ENCODE data around the gene MAST4.

Gene MAST4

GRCh38 chr5:66808663-66809062, 212.5 kb downstream of the MAST4 start:
- POLR2A ChIA-PET (ENCODE audit: low non-redundant PET): no interaction called here
- CTCF ChIA-PET: interaction anchor here (0.5 to 1.2 kb wide), 5 partner anchors 9 to 1478 kb away, joined by 3 to 5 read pairs (median 3); no protein-coding TSS in a partner anchor
- no peak overlapping the region for H3K27ac ChIP-seq
- TF ChIP-seq, protein P1, sequence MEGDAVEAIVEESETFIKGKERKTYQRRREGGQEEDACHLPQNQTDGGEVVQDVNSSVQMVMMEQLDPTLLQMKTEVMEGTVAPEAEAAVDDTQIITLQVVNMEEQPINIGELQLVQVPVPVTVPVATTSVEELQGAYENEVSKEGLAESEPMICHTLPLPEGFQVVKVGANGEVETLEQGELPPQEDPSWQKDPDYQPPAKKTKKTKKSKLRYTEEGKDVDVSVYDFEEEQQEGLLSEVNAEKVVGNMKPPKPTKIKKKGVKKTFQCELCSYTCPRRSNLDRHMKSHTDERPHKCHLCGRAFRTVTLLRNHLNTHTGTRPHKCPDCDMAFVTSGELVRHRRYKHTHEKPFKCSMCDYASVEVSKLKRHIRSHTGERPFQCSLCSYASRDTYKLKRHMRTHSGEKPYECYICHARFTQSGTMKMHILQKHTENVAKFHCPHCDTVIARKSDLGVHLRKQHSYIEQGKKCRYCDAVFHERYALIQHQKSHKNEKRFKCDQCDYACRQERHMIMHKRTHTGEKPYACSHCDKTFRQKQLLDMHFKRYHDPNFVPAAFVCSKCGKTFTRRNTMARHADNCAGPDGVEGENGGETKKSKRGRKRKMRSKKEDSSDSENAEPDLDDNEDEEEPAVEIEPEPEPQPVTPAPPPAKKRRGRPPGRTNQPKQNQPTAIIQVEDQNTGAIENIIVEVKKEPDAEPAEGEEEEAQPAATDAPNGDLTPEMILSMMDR (conservative IDR thresholded peaks at IDR 0.05; ENCODE audit: low read depth): no peak
- DNase-seq (ENCODE audit: low spot score): no peak

DNA sequence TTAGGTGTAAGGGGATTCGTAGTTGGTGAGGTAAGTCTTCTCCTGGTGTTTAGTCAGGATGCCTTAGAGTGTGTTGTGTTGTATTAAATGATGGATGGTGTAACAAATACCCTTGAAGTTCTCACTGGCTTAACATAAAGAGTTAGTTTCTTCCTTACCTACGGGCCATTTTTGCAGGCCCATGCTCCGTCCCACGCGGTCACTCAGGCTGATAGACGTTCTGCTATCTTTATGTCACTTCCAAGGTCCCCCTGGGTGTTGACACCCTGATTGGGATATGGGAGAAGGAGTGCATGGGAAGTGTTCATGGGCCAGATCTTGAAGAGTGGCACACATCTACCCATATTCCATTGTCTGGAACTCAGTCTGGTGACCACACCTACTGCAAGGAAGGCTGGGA, 214.0 kb downstream of the MAST4 start:
- TF ChIP-seq, protein P1 (conservative IDR thresholded peaks at IDR 0.05; ENCODE audit: low read depth): no peak
- no peak for DNase-seq (ENCODE audit: low spot score)
- ChIA-PET POLR2A (ENCODE audit: low non-redundant PET) (no interaction called here), CTCF (no interaction called here)
- H3K27ac ChIP-seq: no peak overlapping the region

- ChIA-PET CTCF (interaction anchor here (0.8 kb wide), 1 partner anchor 71 kb away, joined by 3 read pairs; no protein-coding TSS in a partner anchor), POLR2A (ENCODE audit: low non-redundant PET) (no interaction called here)
- TF ChIP-seq, protein P1 (conservative IDR thresholded peaks at IDR 0.05; ENCODE audit: low read depth): no peak
- H3K27ac ChIP-seq: no peak overlapping the region
- no peak for DNase-seq (ENCODE audit: low spot score)
These were observed 214.7 kb downstream of the MAST4 start for GRCh38 chr5:66810848-66811261.

GRCh38 chr5:66812291-66812690, 216.1 kb downstream of the MAST4 start:
- POLR2A ChIA-PET (ENCODE audit: low non-redundant PET): no interaction called here
- no peak overlapping the region for H3K27ac ChIP-seq
- CTCF ChIA-PET: interaction anchor here (0.6 to 4.2 kb wide), 5 partner anchors 20 to 1645 kb away, joined by 3 to 24 read pairs (median 3); no protein-coding TSS in a partner anchor
- TF ChIP-seq, protein P1 (conservative IDR thresholded peaks at IDR 0.05; ENCODE audit: low read depth): no peak
- no peak for DNase-seq (ENCODE audit: low spot score)

DNA sequence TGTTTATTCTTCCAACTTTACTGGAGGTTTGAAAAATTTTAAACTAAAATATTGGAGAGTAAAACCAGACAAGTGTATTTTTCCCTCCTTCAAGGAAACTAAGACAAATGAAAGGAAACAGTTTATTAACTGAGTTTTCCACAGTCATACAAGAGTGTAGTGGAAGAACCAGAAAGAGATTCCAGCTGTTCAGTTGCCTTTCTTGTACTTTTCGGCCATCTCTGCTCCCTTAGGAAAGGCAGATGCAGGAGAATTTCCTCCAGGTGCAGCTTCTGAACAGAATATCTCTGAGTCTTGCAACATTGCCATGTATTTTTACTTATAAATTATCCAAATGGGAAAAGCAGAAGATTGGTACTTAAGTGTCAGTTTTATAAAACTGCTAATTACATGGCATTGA, 217.1 kb downstream of the MAST4 start:
- no peak overlapping the region for H3K27ac ChIP-seq
- TF ChIP-seq, protein P1 (conservative IDR thresholded peaks at IDR 0.05; ENCODE audit: low read depth): no peak
- POLR2A ChIA-PET (ENCODE audit: low non-redundant PET): no interaction called here
- CTCF ChIA-PET: interaction anchor here (0.6 to 4.2 kb wide), 9 partner anchors 16 to 1149 kb away, joined by 3 to 27 read pairs (median 3); no protein-coding TSS in a partner anchor
- no peak for DNase-seq (ENCODE audit: low spot score)

DNA sequence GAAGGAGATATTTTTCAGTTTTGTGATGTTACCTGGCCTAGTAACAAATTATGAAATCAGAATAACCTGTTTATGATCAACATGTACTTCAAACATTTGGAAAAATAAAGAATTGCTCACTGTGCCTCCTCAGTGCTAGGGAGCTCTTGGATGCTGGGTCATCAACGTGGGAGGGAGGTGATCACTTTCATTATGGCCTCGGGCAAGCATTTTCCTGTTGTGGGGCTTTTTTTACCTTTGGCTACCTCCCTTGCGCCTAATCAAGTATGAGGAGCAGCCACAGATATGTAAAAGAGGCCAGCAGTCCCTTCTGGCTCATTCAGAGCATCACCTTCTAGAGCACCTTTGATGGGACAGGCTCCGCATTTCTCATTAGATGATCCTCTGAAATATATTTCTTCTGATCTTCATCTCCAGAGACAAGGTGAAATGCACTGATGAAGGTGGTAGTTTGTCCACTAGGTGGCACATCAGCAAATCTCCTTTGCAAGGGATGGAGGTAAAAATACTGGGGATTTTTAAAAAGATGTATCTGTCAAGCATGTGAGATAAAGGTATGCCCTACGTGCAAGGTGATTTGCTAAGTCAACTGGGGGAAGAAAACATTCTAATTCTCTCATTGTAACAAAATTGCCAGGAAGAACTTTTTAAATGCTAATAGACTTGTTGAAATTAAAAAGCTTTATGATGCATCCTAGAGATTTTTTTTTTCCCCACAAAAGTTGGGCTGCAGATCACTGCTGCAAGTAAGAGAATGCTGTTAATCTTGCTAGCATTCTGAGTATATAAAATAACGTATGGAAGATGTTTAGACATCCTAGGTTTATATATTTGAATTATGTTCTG, 218.2 kb downstream of the MAST4 start:
- ChIA-PET POLR2A (ENCODE audit: low non-redundant PET) (interaction anchor here (0.6 kb wide), 2 partner anchors 1175 to 1458 kb away, joined by 3 to 6 read pairs; no protein-coding TSS in a partner anchor), CTCF (interaction anchor here (0.5 to 4.2 kb wide), 23 partner anchors 8 to 1034 kb away, joined by 3 to 27 read pairs (median 3); no protein-coding TSS in a partner anchor)
- no peak overlapping the region for H3K27ac ChIP-seq
- DNase-seq (ENCODE audit: low spot score): peak; percentile 83
- TF ChIP-seq, protein P1 (conservative IDR thresholded peaks at IDR 0.05; ENCODE audit: low read depth): peak; percentile 91

All from RWPE1 (cell line).